SK-N-MC (cell line): ENCODE results near the gene SLC4A3.

ENCODE experiments used
- EZH2 ChIP-seq: fragments of 200-600 bp; sonication (generic); IDR thresholded peaks from one replicate; pipeline ENCODE4 v1.6.1; 2017; ENCODE audit warnings: antibody characterized with exemption
- POLR2AphosphoS5 ChIP-seq: IDR thresholded peaks from 2 replicates; pipeline ENCODE4 v1.6.1; 2012; ENCODE audit warnings: mild to moderate bottlenecking, low read depth, low read length, borderline replicate concordance

DNA sequence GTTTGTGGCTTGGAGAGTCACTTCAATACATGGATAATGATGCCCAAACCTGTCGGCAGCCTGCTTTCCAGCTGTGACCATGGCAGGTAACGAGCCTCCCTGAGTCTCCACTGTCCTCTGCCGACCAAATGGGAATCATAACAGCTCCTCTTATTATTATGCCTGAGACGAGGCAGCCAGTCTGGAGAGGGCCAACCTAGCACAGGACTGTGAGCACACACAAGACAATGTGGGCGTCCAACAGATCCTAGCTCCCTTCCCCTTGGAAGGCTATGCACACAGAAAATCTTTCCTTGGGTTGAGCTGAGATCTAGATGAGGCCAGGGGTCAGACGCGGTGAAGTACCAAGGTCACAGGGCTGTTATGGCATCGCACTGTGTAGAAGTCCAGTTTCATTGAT is 890 bp upstream of the SLC4A3 start:
- TF ChIP-seq EZH2 (no peak), POLR2AphosphoS5 (no peak)
